Keratinocyte (primary cell): ENCODE data around the gene EEF1AKMT2.

Experiments used
- CTCF ChIP-seq, 3 experiments: IDR thresholded peaks in 1 of 3; conservative IDR thresholded peaks in 1 of 3; optimal IDR thresholded peaks in 1 of 3; 2 replicates in 2 of 3; 3 replicates in 1 of 3; pipeline versions ENCODE3 to v1.5.1; 2011; ENCODE audit warnings: low read length in 3 of 3, mild to moderate bottlenecking in 3 of 3, moderate library complexity in 2 of 3, control low read depth in 1 of 3, inconsistent platforms in 1 of 3; ENCODE audit not compliant: insufficient read depth in 2 of 3; ENCODE audit errors: extremely low read depth in 1 of 3
- EZH2 ChIP-seq: IDR thresholded peaks from one replicate; pipeline ENCODE4 v1.6.1; 2012; ENCODE audit warnings: inconsistent platforms, mild to moderate bottlenecking, low read length, moderate library complexity

GRCh38 chr10:124723826-124724225, 67.9 kb downstream of the EEF1AKMT2 start:
- TF ChIP-seq CTCF (optimal IDR thresholded peaks at IDR 0.05 in 1 of 3, IDR thresholded peaks at IDR 0.05 in 1 of 3, conservative IDR thresholded peaks at IDR 0.05 in 1 of 3; ENCODE audit: extremely low read depth in 1 of 3, insufficient read depth in 2 of 3, low read length in 3 of 3) (no peak), EZH2 (no peak)
